ENCODE data around the gene RPL14.

The RPL14 gene

GRCh38 chr3:40465111-40465407 lies 7.9 kb downstream of the RPL14 start:
- H3K4me1 ChIP-seq, result no peaks in the 10 kb centered on the region
- no peak overlapping the region for H2AFZ ChIP-seq
- no peak overlapping the region for H3K9ac ChIP-seq
- no peaks in the 10 kb centered on the region for H3K9me3 ChIP-seq (ENCODE audit: control insufficient read depth, low read length)
- no peak overlapping the region for H3K27ac ChIP-seq
- no peak for TF ChIP-seq CTCF (IDR thresholded peaks at IDR 0.05)
- H3K4me3 ChIP-seq (ENCODE audit: low read depth, low read length), result no peak overlapping the region
- H3K27me3 ChIP-seq (ENCODE audit: control insufficient read depth, insufficient read depth, low read length), result no peaks in the 10 kb centered on the region
- H3K36me3 ChIP-seq (ENCODE audit: control insufficient read depth, insufficient read depth, low read length), result no peaks in the 10 kb centered on the region
- H3K4me2 ChIP-seq (ENCODE audit: low read length), result no peak overlapping the region
- H3K79me2 ChIP-seq, result no peaks in the 10 kb centered on the region

DNA sequence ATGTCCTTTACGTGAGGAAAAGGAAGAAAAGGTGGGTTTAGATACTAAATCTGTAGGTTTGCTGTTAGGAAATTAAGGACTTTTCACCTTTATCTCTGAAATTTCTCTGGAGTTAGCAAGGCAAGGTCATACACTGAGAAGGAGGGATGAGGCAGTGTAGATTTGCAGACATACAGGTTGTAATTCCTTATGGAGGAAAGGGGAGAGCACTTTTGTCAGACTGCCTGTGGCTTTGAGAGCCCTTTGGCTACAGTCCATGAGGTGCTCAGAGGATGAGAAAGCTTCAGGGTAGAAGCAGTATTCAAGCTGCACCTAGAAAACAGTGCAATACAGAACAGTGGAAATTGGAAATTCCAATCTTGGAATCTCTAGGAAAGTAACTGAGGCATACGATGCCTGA lies 8.3 kb downstream of the RPL14 start:
- Histone ChIP-seq H3K79me2 (no peaks in the 10 kb centered on the region), H3K4me1 (no peaks in the 10 kb centered on the region), H3K9me3 (ENCODE audit: control insufficient read depth, low read length) (no peaks in the 10 kb centered on the region), H3K4me3 (ENCODE audit: low read depth, low read length) (no peak overlapping the region), H2AFZ (no peak overlapping the region), H3K27ac (no peak overlapping the region), H3K9ac (no peak overlapping the region), H3K4me2 (ENCODE audit: low read length) (no peak overlapping the region), H3K36me3 (ENCODE audit: control insufficient read depth, insufficient read depth, low read length) (no peaks in the 10 kb centered on the region), H3K27me3 (ENCODE audit: control insufficient read depth, insufficient read depth, low read length) (no peaks in the 10 kb centered on the region)
- TF ChIP-seq CTCF (IDR thresholded peaks at IDR 0.05), result no peak

DNA sequence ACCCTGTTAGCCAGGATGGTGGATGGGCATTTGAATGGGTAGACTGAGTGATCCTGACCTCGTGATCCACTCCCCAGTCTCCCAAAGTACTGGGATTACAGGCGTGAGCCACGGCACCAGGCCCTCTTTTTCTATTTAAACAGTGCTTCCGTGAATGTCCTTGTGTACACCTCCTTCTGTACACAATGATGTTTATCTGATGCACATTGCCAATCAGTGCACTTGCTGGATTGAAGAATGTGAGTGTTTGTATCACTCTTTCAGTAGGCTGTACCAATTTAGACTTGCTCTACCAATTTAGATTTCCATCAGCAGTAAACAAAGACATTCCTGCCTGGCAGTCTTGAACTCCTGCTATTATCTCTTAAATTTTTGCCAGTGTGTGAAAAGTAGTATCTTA lies 10.9 kb downstream of the RPL14 start:
- Histone ChIP-seq H3K27me3 (ENCODE audit: control insufficient read depth, insufficient read depth, low read length) (no peaks in the 10 kb centered on the region), H3K36me3 (ENCODE audit: control insufficient read depth, insufficient read depth, low read length) (no peaks in the 10 kb centered on the region), H3K9ac (no peak overlapping the region), H3K4me1 (no peaks in the 10 kb centered on the region), H3K4me2 (ENCODE audit: low read length) (no peak overlapping the region), H3K9me3 (ENCODE audit: control insufficient read depth, low read length) (no peaks in the 10 kb centered on the region), H3K27ac (no peak overlapping the region), H3K79me2 (no peaks in the 10 kb centered on the region), H3K4me3 (ENCODE audit: low read depth, low read length) (no peak overlapping the region), H2AFZ (no peak overlapping the region)
- no peak for TF ChIP-seq CTCF (IDR thresholded peaks at IDR 0.05)

GRCh38 chr3:40470701-40471100 lies 13.6 kb downstream of the RPL14 start:
- H3K4me1 ChIP-seq, result no peaks in the 10 kb centered on the region
- H3K4me3 ChIP-seq (ENCODE audit: low read depth, low read length), result no peak overlapping the region
- no peaks in the 10 kb centered on the region for H3K27me3 ChIP-seq (ENCODE audit: control insufficient read depth, insufficient read depth, low read length)
- no peak overlapping the region for H3K9ac ChIP-seq
- H3K79me2 ChIP-seq, result no peaks in the 10 kb centered on the region
- no peak for TF ChIP-seq CTCF (IDR thresholded peaks at IDR 0.05)
- H2AFZ ChIP-seq, result no peak overlapping the region
- H3K9me3 ChIP-seq (ENCODE audit: control insufficient read depth, low read length), result no peaks in the 10 kb centered on the region
- no peaks in the 10 kb centered on the region for H3K36me3 ChIP-seq (ENCODE audit: control insufficient read depth, insufficient read depth, low read length)
- no peak overlapping the region for H3K4me2 ChIP-seq (ENCODE audit: low read length)
- no peak overlapping the region for H3K27ac ChIP-seq

DNA sequence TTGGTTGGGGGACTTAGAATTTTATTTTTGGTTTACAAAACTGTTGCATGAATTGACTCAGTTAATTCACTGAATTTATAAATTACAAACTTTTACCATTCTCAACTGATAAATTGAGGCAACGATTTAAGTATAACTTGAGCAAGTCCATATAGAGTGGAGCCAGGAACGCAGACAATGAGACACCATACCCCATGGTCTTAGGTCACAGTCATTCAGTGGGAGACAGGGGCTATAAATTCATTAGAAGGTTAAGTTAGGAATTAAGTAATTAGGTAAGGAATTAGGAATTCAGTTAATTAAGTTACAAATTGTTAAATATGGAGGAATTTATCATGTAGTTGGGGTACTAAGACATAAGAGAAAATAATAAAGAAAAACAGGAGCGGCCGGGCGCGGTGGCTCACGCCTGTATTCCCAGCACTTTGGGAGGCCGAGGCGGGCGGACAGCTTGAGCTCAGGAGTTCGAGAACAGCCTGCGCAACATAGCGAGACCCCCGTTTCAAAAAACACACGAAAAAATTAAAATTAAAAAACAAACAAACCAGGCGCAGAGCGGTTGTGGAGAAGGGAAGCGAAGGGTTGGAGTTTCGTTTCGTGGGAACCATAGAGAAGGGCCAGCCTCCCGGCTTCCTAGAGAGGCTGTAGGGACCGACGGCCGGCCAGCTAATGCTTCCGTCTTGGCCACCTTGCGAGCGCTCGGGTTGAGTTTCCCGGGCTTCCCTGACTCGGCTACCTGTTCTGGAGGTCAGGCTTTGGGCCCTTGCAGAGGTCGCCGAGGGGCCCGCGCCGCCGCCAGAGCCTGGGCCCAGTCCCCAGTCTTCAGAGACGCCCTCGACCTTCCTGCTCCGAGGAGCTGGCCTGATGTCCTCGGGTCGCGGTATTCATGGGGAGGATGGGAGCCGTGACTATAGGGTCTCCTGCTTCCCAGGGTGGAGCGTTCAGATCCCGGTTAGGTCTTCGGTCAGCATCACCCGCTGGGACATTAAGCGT lies 19.6 kb downstream of the RPL14 start, which contains the start of gene ZNF619:
ZNF619 (plus strand) TSS at position 645 of the 993 bp plus-strand sequence. CDS start 858 bp downstream, outside the sequence.
- Histone ChIP-seq H3K79me2 (no peaks in the 10 kb centered on the region), H3K27ac (peak within 1 kb of the TSS; percentile 5), H3K9ac (peak within 1 kb of the TSS; percentile 68), H3K36me3 (ENCODE audit: control insufficient read depth, insufficient read depth, low read length) (no peaks in the 10 kb centered on the region), H3K9me3 (ENCODE audit: control insufficient read depth, low read length) (no peaks in the 10 kb centered on the region), H2AFZ (peak within 1 kb of the TSS; percentile 100), H3K27me3 (ENCODE audit: control insufficient read depth, insufficient read depth, low read length) (no peaks in the 10 kb centered on the region), H3K4me1 (peaks cover 3% of the 10 kb centered on the region), H3K4me3 (ENCODE audit: low read depth, low read length) (peak within 1 kb of the TSS; percentile 95), H3K4me2 (ENCODE audit: low read length) (peak within 1 kb of the TSS; percentile 97)
- no peak for TF ChIP-seq CTCF (IDR thresholded peaks at IDR 0.05)

Data from parathyroid adenoma (tissue), 2 donors.